ENCODE data around the gene MDH1. TPM values are rescaled to one million over a fixed set of nuclear protein-coding genes. Genes with fewer than 3 reads are reported as not detected.

The MDH1 gene
- polyA plus RNA-seq, 2 of the 4 experiments (the other 2 are of a cell fraction), result 220 to 425 TPM

DNA sequence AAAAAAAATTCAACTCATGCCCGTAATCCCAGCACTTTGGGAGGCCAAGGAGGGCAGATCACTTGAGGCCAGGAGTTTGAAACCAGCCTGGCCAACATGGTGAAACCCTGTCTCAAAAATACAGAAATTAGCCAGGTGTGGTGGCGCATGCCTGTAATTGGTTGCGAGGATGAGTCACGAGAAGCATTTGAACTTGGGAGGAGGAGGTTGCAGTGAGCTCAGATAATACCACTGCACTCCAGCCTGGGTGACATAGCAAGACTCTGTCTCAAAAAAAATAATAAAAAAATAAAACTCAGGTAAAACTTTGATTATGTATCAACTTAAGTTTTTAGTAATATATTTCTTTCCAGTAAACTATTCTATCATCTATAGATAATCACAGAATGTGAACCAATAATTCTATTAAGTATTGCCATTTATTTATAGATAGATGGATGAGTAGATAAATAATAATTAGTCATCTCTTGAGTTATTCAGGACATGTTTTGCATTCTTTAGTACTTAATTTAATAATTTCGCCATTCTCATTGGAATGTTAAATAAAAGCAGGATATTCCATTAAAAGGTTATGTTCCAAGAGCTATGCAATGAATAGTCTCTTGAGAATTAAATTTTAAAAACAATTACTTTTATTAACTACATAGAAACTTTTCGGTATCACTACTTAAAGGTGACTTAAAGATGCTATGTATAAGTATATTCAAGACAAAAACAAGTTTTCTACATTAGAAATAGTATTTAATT lies 49.2 kb upstream of the MDH1 start:
- Histone ChIP-seq H3K4me3 (no peak overlapping the region), H3K9me3 (no peaks in the 10 kb centered on the region), H3K27ac (no peak overlapping the region), H3K4me2 (no peak overlapping the region), H3K4me1 (no peaks in the 10 kb centered on the region)
- CTCF ChIA-PET, result no interaction called here
- DNase-seq (ENCODE audit: low read depth in 1 of 2, low spot score in 1 of 2) (no peak), ATAC-seq (no peak), FAIRE-seq (no peak)
- WGBS (ENCODE audit: missing lambda C conversion rate), result 90% methylated on average over 6 of the region's 6 CpGs
- POLR2A ChIA-PET, result no interaction called here
- TF ChIP-seq, protein P1, sequence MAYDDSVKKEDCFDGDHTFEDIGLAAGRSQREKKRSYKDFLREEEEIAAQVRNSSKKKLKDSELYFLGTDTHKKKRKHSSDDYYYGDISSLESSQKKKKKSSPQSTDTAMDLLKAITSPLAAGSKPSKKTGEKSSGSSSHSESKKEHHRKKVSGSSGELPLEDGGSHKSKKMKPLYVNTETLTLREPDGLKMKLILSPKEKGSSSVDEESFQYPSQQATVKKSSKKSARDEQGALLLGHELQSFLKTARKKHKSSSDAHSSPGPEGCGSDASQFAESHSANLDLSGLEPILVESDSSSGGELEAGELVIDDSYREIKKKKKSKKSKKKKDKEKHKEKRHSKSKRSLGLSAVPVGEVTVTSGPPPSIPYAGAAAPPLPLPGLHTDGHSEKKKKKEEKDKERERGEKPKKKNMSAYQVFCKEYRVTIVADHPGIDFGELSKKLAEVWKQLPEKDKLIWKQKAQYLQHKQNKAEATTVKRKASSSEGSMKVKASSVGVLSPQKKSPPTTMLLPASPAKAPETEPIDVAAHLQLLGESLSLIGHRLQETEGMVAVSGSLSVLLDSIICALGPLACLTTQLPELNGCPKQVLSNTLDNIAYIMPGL (CRISPR knock-in tag; IDR thresholded peaks at IDR 0.05; ENCODE audit: borderline replicate concordance), result no peak
- TF ChIP-seq SMC3 (IDR thresholded peaks at IDR 0.05), result no peak
- no peak for TF ChIP-seq MAZ (IDR thresholded peaks at IDR 0.05; ENCODE audit: borderline replicate concordance, low read depth, low read length)
- TF ChIP-seq FOSL2 (IDR thresholded peaks at IDR 0.05), result no peak
- TF ChIP-seq FOSL2 (CRISPR knock-in tag; IDR thresholded peaks at IDR 0.05), result no peak
- TF ChIP-seq EP300 (IDR thresholded peaks at IDR 0.05), result no peak
- TF ChIP-seq MAFK (IDR thresholded peaks at IDR 0.05; ENCODE audit: partially characterized antibody), result no peak
- TF ChIP-seq MYC (IDR thresholded peaks at IDR 0.05; ENCODE audit: borderline replicate concordance, low read length), result no peak
- no peak for TF ChIP-seq HDAC2 (IDR thresholded peaks at IDR 0.05)
- no peak for TF ChIP-seq GATA3 (IDR thresholded peaks at IDR 0.05; ENCODE audit: borderline replicate concordance)
- no peak for TF ChIP-seq CHD2 (IDR thresholded peaks at IDR 0.05; ENCODE audit: low read length, partially characterized antibody)
- no peak for TF ChIP-seq NR3C1 (IDR thresholded peaks at IDR 0.05)
- no peak for TF ChIP-seq JUNB (IDR thresholded peaks at IDR 0.05)
- TF ChIP-seq, protein P2, sequence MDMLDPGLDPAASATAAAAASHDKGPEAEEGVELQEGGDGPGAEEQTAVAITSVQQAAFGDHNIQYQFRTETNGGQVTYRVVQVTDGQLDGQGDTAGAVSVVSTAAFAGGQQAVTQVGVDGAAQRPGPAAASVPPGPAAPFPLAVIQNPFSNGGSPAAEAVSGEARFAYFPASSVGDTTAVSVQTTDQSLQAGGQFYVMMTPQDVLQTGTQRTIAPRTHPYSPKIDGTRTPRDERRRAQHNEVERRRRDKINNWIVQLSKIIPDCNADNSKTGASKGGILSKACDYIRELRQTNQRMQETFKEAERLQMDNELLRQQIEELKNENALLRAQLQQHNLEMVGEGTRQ (IDR thresholded peaks at IDR 0.05), result no peak
- TF ChIP-seq, protein P3, sequence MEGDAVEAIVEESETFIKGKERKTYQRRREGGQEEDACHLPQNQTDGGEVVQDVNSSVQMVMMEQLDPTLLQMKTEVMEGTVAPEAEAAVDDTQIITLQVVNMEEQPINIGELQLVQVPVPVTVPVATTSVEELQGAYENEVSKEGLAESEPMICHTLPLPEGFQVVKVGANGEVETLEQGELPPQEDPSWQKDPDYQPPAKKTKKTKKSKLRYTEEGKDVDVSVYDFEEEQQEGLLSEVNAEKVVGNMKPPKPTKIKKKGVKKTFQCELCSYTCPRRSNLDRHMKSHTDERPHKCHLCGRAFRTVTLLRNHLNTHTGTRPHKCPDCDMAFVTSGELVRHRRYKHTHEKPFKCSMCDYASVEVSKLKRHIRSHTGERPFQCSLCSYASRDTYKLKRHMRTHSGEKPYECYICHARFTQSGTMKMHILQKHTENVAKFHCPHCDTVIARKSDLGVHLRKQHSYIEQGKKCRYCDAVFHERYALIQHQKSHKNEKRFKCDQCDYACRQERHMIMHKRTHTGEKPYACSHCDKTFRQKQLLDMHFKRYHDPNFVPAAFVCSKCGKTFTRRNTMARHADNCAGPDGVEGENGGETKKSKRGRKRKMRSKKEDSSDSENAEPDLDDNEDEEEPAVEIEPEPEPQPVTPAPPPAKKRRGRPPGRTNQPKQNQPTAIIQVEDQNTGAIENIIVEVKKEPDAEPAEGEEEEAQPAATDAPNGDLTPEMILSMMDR (IDR thresholded peaks at IDR 0.05), result no peak
- TF ChIP-seq NFE2L2 (conservative IDR thresholded peaks at IDR 0.05; ENCODE audit: low read length), result no peak
- no peak for TF ChIP-seq PHF8 (IDR thresholded peaks at IDR 0.05; ENCODE audit: borderline replicate concordance, low read depth)
- TF ChIP-seq, protein P4, sequence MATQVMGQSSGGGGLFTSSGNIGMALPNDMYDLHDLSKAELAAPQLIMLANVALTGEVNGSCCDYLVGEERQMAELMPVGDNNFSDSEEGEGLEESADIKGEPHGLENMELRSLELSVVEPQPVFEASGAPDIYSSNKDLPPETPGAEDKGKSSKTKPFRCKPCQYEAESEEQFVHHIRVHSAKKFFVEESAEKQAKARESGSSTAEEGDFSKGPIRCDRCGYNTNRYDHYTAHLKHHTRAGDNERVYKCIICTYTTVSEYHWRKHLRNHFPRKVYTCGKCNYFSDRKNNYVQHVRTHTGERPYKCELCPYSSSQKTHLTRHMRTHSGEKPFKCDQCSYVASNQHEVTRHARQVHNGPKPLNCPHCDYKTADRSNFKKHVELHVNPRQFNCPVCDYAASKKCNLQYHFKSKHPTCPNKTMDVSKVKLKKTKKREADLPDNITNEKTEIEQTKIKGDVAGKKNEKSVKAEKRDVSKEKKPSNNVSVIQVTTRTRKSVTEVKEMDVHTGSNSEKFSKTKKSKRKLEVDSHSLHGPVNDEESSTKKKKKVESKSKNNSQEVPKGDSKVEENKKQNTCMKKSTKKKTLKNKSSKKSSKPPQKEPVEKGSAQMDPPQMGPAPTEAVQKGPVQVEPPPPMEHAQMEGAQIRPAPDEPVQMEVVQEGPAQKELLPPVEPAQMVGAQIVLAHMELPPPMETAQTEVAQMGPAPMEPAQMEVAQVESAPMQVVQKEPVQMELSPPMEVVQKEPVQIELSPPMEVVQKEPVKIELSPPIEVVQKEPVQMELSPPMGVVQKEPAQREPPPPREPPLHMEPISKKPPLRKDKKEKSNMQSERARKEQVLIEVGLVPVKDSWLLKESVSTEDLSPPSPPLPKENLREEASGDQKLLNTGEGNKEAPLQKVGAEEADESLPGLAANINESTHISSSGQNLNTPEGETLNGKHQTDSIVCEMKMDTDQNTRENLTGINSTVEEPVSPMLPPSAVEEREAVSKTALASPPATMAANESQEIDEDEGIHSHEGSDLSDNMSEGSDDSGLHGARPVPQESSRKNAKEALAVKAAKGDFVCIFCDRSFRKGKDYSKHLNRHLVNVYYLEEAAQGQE (IDR thresholded peaks at IDR 0.05), result no peak
- TF ChIP-seq RNF2 (IDR thresholded peaks at IDR 0.05; ENCODE audit: borderline replicate concordance, low read depth), result no peak
- no peak for TF ChIP-seq EHMT2 (IDR thresholded peaks at IDR 0.05; ENCODE audit: low read depth)

Data from A549 (cell line).